HepG2 (cell line): ENCODE measurements around the gene DMGDH. TPM values are rescaled to one million over a fixed set of nuclear protein-coding genes. Genes with fewer than 3 reads are reported as not detected.

Experiments used
- HNF4G ChIP-seq, 2 experiments: sonication (generic) in 1 of 2; formaldehyde crosslinking in 1 of 2; IDR thresholded peaks; 2 replicates each; pipeline versions ENCODE4 v1.4.0 to v1.6.1; 2011 to 2020; ENCODE audit warnings: borderline replicate concordance in 2 of 2, low read depth in 2 of 2, mild to moderate bottlenecking in 2 of 2, low read length in 1 of 2, missing genetic modification reagents in 1 of 2, moderate library complexity in 1 of 2
- MED8 ChIP-seq: sonication (generic); formaldehyde crosslinking; IDR thresholded peaks from 2 replicates; pipeline ENCODE4 v1.8.1; 2023; ENCODE audit warnings: mild to moderate bottlenecking, missing genetic modification reagents; ENCODE audit not compliant: insufficient replicate concordance
- MYC ChIP-seq: sonication (generic); formaldehyde crosslinking; IDR thresholded peaks from 2 replicates; pipeline ENCODE4 v1.9.0; 2021; ENCODE audit warnings: missing genetic modification reagents, borderline replicate concordance
- NCOA2 ChIP-seq: sonication (generic); formaldehyde crosslinking; IDR thresholded peaks from 2 replicates; pipeline ENCODE4 v1.8.0; 2022; ENCODE audit warnings: inconsistent platforms
- NCOR1 ChIP-seq: fragments of 200-600 bp; sonication (generic); IDR thresholded peaks from 2 replicates; pipeline ENCODE4 v1.7.0; 2017; ENCODE audit warnings: antibody characterized with exemption, low read length, borderline replicate concordance
- POLR2A ChIP-seq, 2 experiments: IDR thresholded peaks; 2 replicates each; pipeline ENCODE4 v1.6.1; 2011; ENCODE audit warnings: low read depth in 2 of 2, low read length in 2 of 2, mild to moderate bottlenecking in 1 of 2, moderate library complexity in 1 of 2; ENCODE audit not compliant: insufficient read depth in 1 of 2
- PPARG ChIP-seq: conservative IDR thresholded peaks from 2 replicates; pipeline ENCODE4 v1.6.1; 2016; ENCODE audit warnings: missing biosample characterization, missing genetic modification reagents
- RBFOX2 ChIP-seq: fragments of 200-400 bp; formaldehyde crosslinking; IDR thresholded peaks from 2 replicates; pipeline ENCODE4 v1.6.1; 2017; ENCODE audit warnings: low read depth, mild to moderate bottlenecking, low read length
- REPIN1 ChIP-seq: sonication (generic); formaldehyde crosslinking; IDR thresholded peaks from 2 replicates; pipeline ENCODE4 v1.8.0; 2022; ENCODE audit warnings: missing genetic modification reagents, low read depth, mild to moderate bottlenecking, borderline replicate concordance
- SOX5 ChIP-seq: IDR thresholded peaks from 2 replicates; pipeline ENCODE4 v1.6.1; 2016; ENCODE audit warnings: borderline replicate concordance
- SP5 ChIP-seq: IDR thresholded peaks from 2 replicates; pipeline ENCODE4 v1.6.1; 2016; ENCODE audit warnings: low read depth, borderline replicate concordance
- ZNF10 ChIP-seq: sonication (generic); formaldehyde crosslinking; IDR thresholded peaks from 2 replicates; pipeline ENCODE4 v1.4.0; 2020; ENCODE audit warnings: mild to moderate bottlenecking, low read depth, missing genetic modification reagents, borderline replicate concordance
- ZNF652 ChIP-seq: IDR thresholded peaks from 2 replicates; pipeline ENCODE4 v1.6.1; 2016; ENCODE audit warnings: low read depth, borderline replicate concordance
- ZNF703 ChIP-seq: sonication (generic); formaldehyde crosslinking; IDR thresholded peaks from 2 replicates; pipeline ENCODE4 v1.5.1; 2020; ENCODE audit warnings: missing genetic modification reagents, mild to moderate bottlenecking, moderate library complexity, borderline replicate concordance
- ZSCAN21 ChIP-seq: sonication (generic); formaldehyde crosslinking; IDR thresholded peaks from 2 replicates; pipeline ENCODE4 v1.8.0; 2022; ENCODE audit warnings: mild to moderate bottlenecking, missing genetic modification reagents, moderate library complexity, borderline replicate concordance
- polyA plus RNA-seq, 8 experiments: library from polyadenylated mRNA; depleted of rRNA in 3 of 8; stranded (reverse) in 7 of 8; unstranded in 1 of 8; fragments of >200 nt; fragmentation: Illumina TruSeq in 4 of 8; extraction: Trizol in 4 of 8; gene quantifications; 2 replicates each; pipeline versions ENCODE4 v1.2.1 to v1.2.3, GENCODE V29; 2011 to 2016; ENCODE audit warnings: low read depth in 4 of 8, missing spikeins in 1 of 8, mixed read lengths in 1 of 8; ENCODE audit not compliant: insufficient read depth in 1 of 8
- total RNA-seq, 5 experiments: library from RNA; depleted of rRNA; stranded (reverse); fragments of >200 nt; fragmentation: Illumina TruSeq; extraction: Trizol; gene quantifications; 2 replicates each; pipeline ENCODE4 v1.2.3, GENCODE V29; 2016; ENCODE audit warnings: low read depth in 1 of 5
- TF ChIP-seq, protein P1 (sequence below): sonication (generic); formaldehyde crosslinking; IDR thresholded peaks from 2 replicates; pipeline ENCODE4 v1.5.0; 2020; ENCODE audit warnings: mild to moderate bottlenecking, missing genetic modification reagents, borderline replicate concordance
- TF ChIP-seq, protein P2 (sequence below): sonication (generic); formaldehyde crosslinking; IDR thresholded peaks from 2 replicates; pipeline ENCODE4 v1.4.0; 2020; ENCODE audit warnings: missing genetic modification reagents
- TF ChIP-seq, protein P3 (sequence below): sonication (generic); formaldehyde crosslinking; conservative IDR thresholded peaks from 2 replicates; pipeline ENCODE4 v1.4.0; 2020; ENCODE audit warnings: mild to moderate bottlenecking, missing genetic modification reagents, moderate library complexity

Gene DMGDH
- total and polyA plus RNA-seq, 2 of the 13 experiments (the other 11 are each of a cell fraction or from before 2014, with no cell fraction given) = 3.6 to 7.9 TPM

DNA sequence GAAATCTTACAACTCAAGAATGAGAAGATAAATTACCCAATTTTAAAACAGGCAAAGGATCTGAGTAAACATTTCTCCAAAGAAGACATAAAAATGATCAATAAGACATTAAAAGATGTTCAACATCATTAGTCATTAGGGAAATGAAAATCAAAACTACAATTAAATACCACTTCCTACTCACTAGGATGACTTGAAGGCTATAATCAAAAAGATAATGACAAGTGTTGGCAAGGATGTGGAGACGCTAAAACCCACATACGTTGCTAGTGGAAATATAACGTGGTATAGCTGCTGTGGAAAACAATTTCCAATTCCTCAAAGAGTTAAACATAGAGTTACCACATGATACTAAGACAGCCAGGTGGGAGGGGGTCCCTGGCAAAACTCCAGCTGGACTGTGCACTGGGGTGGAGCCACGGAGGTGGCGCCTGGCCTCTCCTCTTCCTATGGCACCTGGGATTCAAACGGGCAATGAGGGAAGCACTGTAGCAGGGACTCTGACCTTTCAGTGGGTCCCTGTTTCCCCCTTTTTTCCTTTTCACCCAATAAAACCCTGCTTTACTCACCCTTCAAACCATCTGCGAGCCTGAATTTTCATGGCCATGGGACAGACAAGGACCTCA, 90.2 kb downstream of the DMGDH start (continued):
- TF ChIP-seq, protein P1, sequence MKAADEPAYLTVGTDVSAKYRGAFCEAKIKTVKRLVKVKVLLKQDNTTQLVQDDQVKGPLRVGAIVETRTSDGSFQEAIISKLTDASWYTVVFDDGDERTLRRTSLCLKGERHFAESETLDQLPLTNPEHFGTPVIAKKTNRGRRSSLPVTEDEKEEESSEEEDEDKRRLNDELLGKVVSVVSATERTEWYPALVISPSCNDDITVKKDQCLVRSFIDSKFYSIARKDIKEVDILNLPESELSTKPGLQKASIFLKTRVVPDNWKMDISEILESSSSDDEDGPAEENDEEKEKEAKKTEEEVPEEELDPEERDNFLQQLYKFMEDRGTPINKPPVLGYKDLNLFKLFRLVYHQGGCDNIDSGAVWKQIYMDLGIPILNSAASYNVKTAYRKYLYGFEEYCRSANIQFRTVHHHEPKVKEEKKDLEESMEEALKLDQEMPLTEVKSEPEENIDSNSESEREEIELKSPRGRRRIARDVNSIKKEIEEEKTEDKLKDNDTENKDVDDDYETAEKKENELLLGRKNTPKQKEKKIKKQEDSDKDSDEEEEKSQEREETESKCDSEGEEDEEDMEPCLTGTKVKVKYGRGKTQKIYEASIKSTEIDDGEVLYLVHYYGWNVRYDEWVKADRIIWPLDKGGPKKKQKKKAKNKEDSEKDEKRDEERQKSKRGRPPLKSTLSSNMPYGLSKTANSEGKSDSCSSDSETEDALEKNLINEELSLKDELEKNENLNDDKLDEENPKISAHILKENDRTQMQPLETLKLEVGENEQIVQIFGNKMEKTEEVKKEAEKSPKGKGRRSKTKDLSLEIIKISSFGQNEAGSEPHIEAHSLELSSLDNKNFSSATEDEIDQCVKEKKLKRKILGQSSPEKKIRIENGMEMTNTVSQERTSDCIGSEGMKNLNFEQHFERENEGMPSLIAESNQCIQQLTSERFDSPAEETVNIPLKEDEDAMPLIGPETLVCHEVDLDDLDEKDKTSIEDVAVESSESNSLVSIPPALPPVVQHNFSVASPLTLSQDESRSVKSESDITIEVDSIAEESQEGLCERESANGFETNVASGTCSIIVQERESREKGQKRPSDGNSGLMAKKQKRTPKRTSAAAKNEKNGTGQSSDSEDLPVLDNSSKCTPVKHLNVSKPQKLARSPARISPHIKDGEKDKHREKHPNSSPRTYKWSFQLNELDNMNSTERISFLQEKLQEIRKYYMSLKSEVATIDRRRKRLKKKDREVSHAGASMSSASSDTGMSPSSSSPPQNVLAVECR = peak; percentile 57; the same call in 1 of the 2 replicates
- TF ChIP-seq, protein P2, sequence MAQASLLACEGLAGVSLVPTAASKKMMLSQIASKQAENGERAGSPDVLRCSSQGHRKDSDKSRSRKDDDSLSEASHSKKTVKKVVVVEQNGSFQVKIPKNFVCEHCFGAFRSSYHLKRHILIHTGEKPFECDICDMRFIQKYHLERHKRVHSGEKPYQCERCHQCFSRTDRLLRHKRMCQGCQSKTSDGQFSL (CRISPR knock-in tag) = no peak
- TF ChIP-seq SOX5 (CRISPR knock-in tag) = peak; percentile 48; the same call in 1 of the 2 replicates
- TF ChIP-seq ZSCAN21 (CRISPR knock-in tag) = 0 out of 2 replicates have a peak, but pooled peaks have one; percentile 53
- peak; percentile 86 for TF ChIP-seq SP5 (CRISPR knock-in tag)
- no peak for TF ChIP-seq ZNF10 (CRISPR knock-in tag)
- TF ChIP-seq MYC (CRISPR knock-in tag) = peak; percentile 36; the same call in 1 of the 2 replicates
- 0 out of 2 replicates have a peak, but pooled peaks have one; percentile 30 for TF ChIP-seq REPIN1 (CRISPR knock-in tag)
- peak; percentile 74; the same call in 1 of the 2 replicates for TF ChIP-seq PPARG
- peak; percentile 82 for TF ChIP-seq NCOR1
- TF ChIP-seq RBFOX2 = peak; percentile 33; the same call in 1 of the 2 replicates
- TF ChIP-seq MED8 (CRISPR knock-in tag) = peak; percentile 55
- TF ChIP-seq ZNF703 = no peak
- peak; percentile 53; the same call in 1 of the 2 replicates for TF ChIP-seq NCOA2
- peak; percentile 97 for TF ChIP-seq ZNF652 (CRISPR knock-in tag)
- TF ChIP-seq, protein P3, sequence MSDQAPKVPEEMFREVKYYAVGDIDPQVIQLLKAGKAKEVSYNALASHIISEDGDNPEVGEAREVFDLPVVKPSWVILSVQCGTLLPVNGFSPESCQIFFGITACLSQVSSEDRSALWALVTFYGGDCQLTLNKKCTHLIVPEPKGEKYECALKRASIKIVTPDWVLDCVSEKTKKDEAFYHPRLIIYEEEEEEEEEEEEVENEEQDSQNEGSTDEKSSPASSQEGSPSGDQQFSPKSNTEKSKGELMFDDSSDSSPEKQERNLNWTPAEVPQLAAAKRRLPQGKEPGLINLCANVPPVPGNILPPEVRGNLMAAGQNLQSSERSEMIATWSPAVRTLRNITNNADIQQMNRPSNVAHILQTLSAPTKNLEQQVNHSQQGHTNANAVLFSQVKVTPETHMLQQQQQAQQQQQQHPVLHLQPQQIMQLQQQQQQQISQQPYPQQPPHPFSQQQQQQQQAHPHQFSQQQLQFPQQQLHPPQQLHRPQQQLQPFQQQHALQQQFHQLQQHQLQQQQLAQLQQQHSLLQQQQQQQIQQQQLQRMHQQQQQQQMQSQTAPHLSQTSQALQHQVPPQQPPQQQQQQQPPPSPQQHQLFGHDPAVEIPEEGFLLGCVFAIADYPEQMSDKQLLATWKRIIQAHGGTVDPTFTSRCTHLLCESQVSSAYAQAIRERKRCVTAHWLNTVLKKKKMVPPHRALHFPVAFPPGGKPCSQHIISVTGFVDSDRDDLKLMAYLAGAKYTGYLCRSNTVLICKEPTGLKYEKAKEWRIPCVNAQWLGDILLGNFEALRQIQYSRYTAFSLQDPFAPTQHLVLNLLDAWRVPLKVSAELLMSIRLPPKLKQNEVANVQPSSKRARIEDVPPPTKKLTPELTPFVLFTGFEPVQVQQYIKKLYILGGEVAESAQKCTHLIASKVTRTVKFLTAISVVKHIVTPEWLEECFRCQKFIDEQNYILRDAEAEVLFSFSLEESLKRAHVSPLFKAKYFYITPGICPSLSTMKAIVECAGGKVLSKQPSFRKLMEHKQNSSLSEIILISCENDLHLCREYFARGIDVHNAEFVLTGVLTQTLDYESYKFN = peak; percentile 84
- peak; percentile 94 for TF ChIP-seq HNF4G (IDR thresholded peaks at IDR 0.05; ENCODE audit: borderline replicate concordance, low read depth, low read length)
- TF ChIP-seq HNF4G (CRISPR knock-in tag; IDR thresholded peaks at IDR 0.05; ENCODE audit: borderline replicate concordance, low read depth) = no peak
- TF ChIP-seq POLR2A (IDR thresholded peaks at IDR 0.05; ENCODE audit: insufficient read depth in 1 of 2, low read depth in 2 of 2, low read length in 2 of 2) = peak in 1 of 2 experiments; percentile 44; a peak in 1 of 4 replicates
